ENCODE data around the gene IL1B.

- TF ChIP-seq, protein P1, sequence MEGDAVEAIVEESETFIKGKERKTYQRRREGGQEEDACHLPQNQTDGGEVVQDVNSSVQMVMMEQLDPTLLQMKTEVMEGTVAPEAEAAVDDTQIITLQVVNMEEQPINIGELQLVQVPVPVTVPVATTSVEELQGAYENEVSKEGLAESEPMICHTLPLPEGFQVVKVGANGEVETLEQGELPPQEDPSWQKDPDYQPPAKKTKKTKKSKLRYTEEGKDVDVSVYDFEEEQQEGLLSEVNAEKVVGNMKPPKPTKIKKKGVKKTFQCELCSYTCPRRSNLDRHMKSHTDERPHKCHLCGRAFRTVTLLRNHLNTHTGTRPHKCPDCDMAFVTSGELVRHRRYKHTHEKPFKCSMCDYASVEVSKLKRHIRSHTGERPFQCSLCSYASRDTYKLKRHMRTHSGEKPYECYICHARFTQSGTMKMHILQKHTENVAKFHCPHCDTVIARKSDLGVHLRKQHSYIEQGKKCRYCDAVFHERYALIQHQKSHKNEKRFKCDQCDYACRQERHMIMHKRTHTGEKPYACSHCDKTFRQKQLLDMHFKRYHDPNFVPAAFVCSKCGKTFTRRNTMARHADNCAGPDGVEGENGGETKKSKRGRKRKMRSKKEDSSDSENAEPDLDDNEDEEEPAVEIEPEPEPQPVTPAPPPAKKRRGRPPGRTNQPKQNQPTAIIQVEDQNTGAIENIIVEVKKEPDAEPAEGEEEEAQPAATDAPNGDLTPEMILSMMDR (IDR thresholded peaks at IDR 0.05) = no peak
- no peak for TF ChIP-seq POLR2A (IDR thresholded peaks at IDR 0.05)
Observed at GRCh38 chr2:112884869-112885505, 48.4 kb upstream of the IL1B start.

All from uterus (tissue), 2 donors.